Superior temporal gyrus (tissue), 1 donor: Measurements from ENCODE around the gene NXF2B.
"Not testable (repeated sequence)": the region's sequence is repeated elsewhere in the genome, so short reads cannot be mapped to it uniquely, and the experiment has no call there.

Experiments
- DNase-seq: peaks from one replicate; pipeline ENCODE4 v3.0.0-alpha.2; 2016; ENCODE audit errors: extremely low spot score

Gene NXF2B, protein sequence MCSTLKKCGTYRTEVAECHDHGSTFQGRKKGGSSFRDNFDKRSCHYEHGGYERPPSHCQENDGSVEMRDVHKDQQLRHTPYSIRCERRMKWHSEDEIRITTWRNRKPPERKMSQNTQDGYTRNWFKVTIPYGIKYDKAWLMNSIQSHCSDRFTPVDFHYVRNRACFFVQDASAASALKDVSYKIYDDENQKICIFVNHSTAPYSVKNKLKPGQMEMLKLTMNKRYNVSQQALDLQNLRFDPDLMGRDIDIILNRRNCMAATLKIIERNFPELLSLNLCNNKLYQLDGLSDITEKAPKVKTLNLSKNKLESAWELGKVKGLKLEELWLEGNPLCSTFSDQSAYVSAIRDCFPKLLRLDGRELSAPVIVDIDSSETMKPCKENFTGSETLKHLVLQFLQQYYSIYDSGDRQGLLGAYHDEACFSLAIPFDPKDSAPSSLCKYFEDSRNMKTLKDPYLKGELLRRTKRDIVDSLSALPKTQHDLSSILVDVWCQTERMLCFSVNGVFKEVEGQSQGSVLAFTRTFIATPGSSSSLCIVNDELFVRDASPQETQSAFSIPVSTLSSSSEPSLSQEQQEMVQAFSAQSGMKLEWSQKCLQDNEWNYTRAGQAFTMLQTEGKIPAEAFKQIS

DNA sequence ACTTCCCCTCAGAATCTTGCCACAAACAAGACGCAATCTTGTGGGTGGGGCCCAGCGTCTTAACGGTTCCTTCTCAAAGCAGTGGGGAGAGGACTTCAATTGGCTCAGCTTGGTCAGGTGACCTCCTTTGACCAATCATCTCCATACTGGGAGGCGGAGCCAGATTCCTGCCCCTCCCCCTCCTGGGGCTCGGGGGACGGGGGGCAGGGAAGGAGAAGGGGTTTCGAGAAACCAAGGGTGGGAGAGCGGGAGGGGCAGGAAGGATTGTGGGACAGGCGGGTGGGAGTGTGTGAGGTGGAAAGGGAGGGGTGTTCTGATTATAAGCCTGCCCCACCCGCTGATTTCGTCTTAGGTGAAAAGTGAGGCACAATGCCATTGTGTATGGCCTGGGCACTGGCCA, at the start of gene NXF2B:
Gene NXF2B (minus strand): TSS at position 101 of the 400 bp plus-strand sequence. CDS start 59,972 bp downstream, outside the sequence.
- DNase-seq, result not testable (repeated sequence)

DNA sequence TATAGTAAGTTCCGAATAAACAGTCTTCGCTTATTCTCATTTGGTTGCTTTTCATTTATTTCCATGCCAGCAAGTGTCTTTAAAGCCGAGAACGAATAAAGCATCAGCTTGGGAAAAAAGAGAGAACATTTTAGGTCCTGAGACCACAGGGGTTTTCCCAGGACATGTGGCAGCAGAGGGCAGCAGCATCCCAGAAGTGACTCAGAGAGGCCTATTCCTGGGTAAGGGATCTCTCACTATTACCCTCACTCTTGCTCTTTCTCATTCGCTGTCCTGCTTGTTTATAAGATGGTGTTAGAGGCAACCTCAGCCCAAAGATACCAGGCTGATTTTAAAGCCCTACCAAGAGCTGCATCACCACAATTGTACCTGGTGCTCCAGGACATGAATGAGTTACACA, 39.0 kb upstream of the NXF2B start:
- not testable (repeated sequence) for DNase-seq

DNA sequence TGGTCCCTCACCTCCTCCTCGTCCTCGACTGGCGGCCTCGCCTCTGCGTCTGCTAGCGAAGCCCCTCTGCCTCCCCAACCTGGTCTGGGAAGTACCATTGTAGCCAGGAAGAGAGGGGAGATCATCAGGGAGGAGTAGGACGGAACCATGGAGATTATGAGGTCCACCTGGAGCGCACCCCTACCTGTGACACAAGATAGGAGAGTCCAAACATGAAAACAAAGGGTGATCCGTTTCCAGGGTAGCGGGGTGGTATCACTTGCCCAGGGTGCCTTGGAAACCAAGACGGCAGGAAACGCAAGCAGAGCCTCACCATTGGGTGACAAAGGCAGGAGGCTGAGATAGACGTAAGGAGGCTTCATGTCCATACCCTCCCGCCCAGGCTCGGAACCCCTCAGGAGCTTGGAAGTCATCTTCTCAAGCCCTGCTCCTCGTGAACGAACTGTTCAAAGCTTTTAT, 32.0 kb upstream of the NXF2B start, which contains the start of gene TCP11X2:
Gene TCP11X2 (minus strand): TSS at position 51 of the 459 bp plus-strand sequence.
- DNase-seq, result not testable (repeated sequence)

DNA sequence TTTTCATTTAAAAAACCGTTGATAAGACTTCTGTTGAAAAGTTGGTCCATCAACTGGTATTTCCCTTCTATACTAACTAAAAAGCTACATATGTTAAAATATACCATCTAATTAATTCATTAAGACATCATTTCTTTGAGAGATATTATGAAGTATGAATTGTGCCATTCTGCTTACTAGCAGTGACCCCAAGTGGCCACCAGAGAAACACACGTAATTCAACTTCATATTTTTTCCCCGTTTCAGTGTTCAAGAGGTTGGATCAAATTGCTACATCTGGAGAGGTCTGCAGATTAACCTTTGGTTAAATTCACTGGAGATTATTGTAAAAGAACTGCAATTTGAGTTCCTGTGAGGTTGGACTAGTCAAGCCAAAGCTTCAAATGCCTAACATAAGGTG, 30.4 kb upstream of the NXF2B start:
- DNase-seq, result not testable (repeated sequence)

DNA sequence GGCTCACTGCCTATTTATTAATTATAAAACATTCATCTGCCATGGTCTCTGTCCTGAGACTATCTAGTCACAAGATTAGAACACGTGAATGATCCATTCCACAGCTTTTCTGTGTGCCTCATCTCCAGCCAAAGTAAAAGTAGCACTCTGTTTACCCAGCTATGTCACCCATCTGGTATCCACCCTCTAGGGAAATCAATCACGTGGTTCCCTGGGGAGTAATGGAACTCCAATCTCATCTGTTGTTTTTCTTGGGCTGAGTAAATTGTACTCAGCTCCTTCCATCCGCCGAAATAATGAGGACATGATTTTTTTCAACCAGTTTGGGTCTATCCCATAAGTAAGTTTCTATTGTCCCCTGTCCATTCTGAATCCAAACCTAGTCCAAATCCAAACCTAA, 18.8 kb upstream of the NXF2B start:
- DNase-seq, result not testable (repeated sequence)

DNA sequence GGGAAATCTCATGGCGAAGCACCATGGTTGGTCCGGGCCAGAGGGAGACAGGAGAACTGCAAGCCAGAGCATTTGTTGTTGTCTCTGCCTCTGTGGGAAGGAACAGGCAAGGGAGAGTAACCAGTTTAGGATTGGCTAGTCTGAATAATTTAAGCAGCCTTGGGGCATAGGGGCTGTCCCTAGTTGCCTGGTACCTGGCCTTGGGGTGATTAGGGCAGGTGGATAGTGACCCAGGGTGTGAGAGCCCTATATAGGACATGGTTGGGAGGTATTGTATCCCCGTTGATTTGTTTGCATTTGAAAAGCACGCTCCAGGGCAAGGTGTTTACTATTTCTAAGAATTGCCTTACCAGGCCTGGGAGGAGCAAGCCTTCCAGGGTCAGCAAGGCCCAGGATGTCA, 25.3 kb downstream of the NXF2B start:
- DNase-seq, result not testable (repeated sequence)

DNA sequence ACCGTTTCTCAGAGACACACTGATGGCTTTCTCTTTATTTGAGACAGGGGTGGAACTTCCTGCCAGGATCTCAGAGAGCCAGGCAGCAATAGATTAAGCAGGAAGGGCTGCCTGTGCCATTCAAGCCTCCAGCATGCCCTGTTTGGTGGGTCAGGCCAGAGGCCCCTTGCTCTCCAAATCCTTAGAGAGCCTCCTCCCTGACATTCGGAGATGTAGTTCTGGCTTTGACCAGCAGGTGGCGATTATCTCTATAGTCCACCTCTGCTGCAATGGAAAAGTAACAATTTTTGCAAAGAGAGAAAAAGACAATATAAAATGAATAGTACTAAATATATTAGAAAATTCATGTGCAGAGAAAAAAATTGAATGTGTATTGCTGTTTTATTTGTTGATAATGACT, 93.9 kb downstream of the NXF2B start:
- DNase-seq, result peak; percentile 73

DNA sequence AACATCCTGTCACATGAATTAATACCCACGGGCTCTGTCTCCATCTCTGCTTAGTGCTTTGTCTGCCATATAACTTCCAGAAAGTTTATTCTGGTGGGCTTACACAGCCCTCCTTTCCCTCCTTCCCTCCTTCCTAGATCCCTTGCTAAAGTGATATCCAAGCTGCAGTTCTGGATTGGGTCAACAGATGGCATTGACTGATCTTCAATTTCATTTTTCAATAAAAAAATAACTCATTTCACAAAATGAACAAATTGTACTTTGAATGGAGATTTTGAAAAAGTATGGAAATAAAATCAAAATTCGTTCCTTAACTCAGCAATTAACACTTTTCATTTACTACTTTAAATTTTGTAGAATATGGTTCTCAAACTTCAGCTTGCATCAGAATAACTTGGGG, 97.9 kb downstream of the NXF2B start:
- no peak for DNase-seq

DNA sequence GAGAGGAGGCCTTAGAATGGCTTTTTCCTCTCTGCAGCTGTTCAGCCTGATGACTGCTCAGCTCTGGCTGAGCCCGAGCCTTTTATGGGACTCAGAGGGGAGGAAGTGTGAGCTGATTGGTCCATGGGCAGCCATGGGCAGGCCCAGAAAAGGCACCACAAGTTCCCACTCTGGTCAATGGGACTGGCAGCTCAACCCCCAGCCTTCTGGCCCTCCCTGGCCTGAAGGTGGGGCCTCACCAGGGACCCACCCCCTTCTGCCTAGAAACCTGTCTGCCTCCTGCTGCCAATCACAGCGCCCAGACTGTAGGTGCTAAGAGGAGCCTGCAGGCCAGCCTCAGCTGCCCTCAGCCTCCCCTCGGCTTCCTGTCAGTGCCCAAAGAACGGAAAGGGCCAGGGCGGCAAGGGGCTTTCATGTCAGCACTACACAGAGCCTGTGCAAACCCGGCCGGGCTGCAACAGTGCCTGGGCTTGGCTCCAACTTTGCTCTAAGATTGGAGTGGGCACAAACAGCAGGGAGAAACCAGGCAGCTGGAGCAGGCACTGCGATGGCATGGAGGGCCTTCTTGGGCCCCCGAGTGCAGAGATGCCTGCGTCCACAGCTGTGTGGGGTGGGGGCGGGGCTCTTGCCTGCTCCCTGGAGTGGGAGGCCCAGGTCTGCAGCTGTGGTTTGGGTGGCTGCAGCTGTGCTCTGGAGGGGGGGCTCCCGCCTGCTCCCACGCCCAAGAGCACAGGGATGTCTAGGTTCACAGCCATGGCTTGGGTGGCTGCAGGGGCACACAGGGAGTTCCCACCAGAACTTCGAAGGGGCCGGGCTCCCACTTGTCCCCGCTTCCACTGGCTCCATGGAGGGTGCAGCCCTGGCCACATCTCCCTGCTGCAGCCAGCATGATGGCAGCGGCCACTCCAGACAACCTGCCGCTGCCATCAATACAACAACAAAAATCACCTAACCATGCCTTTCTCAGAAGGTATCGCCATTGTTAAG, 100.2 kb downstream of the NXF2B start:
- no peak for DNase-seq

DNA sequence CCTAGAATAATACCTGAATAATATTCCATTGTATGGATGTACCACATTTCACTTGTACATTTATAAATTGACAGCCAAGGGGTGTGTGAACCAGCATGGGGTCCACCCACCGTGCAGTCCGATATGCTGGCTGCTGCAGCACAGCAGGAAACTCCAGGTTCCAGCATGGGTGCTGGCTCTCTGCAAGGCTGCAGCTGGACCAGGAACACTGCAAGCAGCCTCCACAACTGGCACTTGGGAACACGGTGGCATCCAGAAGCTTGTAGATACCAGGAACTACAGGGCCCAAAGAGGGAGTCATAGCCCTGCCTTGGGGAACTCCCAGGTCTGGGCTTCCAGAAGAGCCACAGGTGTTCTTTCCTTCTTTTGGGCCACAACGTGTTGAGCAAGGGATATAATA, 101.6 kb downstream of the NXF2B start:
- no peak for DNase-seq
